ENCODE results near the gene TMEM52B. TPM values are rescaled to one million over a fixed set of nuclear protein-coding genes. Genes with fewer than 3 reads are reported as not detected.

The TMEM52B gene
- total RNA-seq, 1 donor from 2014 or later = not detected

- Histone ChIP-seq H3K27me3 (ENCODE audit: control insufficient read depth, insufficient read depth, low read length) (no peaks in the 10 kb centered on the region), H3K36me3 (ENCODE audit: control insufficient read depth, insufficient read depth, low read length) (no peaks in the 10 kb centered on the region), H3K4me3 (ENCODE audit: low read depth, low read length) (no peak overlapping the region)
- FAIRE-seq (no peak), DNase-seq (ENCODE audit: low read depth) (no peak)
- no peak for TF ChIP-seq CTCF (IDR thresholded peaks at IDR 0.05; ENCODE audit: insufficient read depth, low read length, severe bottlenecking)
Measured at GRCh38 chr12:10241290-10241689, 62.5 kb downstream of the TMEM52B start.

Other genes starting within 250 kb of the TMEM52B start
- not detected in 2 replicates for gene CLEC2A, start 246.7 kb upstream of the TMEM52B start, total RNA-seq
- gene CLEC12A, start 207.6 kb upstream of the TMEM52B start, total RNA-seq = not detected in 2 replicates
- not detected in 2 replicates for gene CLEC1B, start 179.9 kb upstream of the TMEM52B start, total RNA-seq
- gene CLEC12B, start 168.4 kb upstream of the TMEM52B start, total RNA-seq = not detected in 2 replicates
- not detected in 2 replicates for gene CLEC9A, start 148.3 kb upstream of the TMEM52B start, total RNA-seq
- gene CLEC1A, start 80.0 kb upstream of the TMEM52B start, total RNA-seq = not detected in 2 replicates
- not detected in 2 replicates for gene CLEC7A, start 48.8 kb upstream of the TMEM52B start, total RNA-seq
- gene OLR1, start 6.9 kb upstream of the TMEM52B start, total RNA-seq = 0.38 TPM in 1 of 2 replicates, not detected in the other
- gene GABARAPL1, start 33.8 kb downstream of the TMEM52B start, total RNA-seq = 21.3 and 32.9 TPM in 2 replicates
- gene KLRD1, start 128.8 kb downstream of the TMEM52B start, total RNA-seq = 0.26 and 0.53 TPM in 2 replicates
- gene KLRK1, start 211.0 kb downstream of the TMEM52B start, total RNA-seq = not detected in 2 replicates
- gene KLRC4, start 230.7 kb downstream of the TMEM52B start, total RNA-seq = not detected in 2 replicates
- not detected in 2 replicates for gene KLRC3, start 241.6 kb downstream of the TMEM52B start, total RNA-seq